GM23338 (cell line): ENCODE measurements around the gene CNNM1. TPM values are rescaled to one million over a fixed set of nuclear protein-coding genes. Genes with fewer than 3 reads are reported as not detected.

Source experiments
- ATAC-seq: fragments of 200-7000 bp; cut with Tn5 transposase; 3 replicates; pipeline ENCODE4 v1.9.1; 2020
- DNase-seq: peaks from one replicate; pipeline ENCODE4 v3.0.0-alpha.2; 2015; ENCODE audit warnings: low spot score
- H2AFZ ChIP-seq: fragments of 200-600 bp; sonication (generic); 2 replicates; pipeline ENCODE4 v1.8.0; 2016; ENCODE audit warnings: antibody characterized with exemption, mild to moderate bottlenecking, moderate library complexity
- H3F3A ChIP-seq: fragments of 200-600 bp; sonication (generic); replicated peaks from 2 replicates; pipeline ENCODE4 v1.8.0; 2017; ENCODE audit warnings: antibody characterized with exemption, mixed run types, low read depth
- H3K27ac ChIP-seq: fragments of 200-600 bp; sonication (generic); 2 replicates; pipeline ENCODE4 v1.6.1; 2016; ENCODE audit warnings: low read depth
- H3K27me3 ChIP-seq: fragments of 200-600 bp; sonication (generic); 2 replicates; pipeline ENCODE4 v1.8.0; 2016; ENCODE audit warnings: mild to moderate bottlenecking, mixed run types, moderate library complexity; ENCODE audit not compliant: insufficient read depth
- H3K36me3 ChIP-seq: fragments of 200-600 bp; sonication (generic); 2 replicates; pipeline ENCODE4 v1.8.0; 2016; ENCODE audit warnings: mild to moderate bottlenecking; ENCODE audit not compliant: insufficient read depth
- H3K4me1 ChIP-seq: fragments of 200-600 bp; sonication (generic); 2 replicates; pipeline ENCODE4 v1.8.0; 2016; ENCODE audit warnings: mild to moderate bottlenecking, moderate library complexity; ENCODE audit not compliant: insufficient read depth
- H3K4me2 ChIP-seq: fragments of 200-600 bp; sonication (generic); 2 replicates; pipeline ENCODE4 v1.7.1; 2017; ENCODE audit warnings: mixed run types
- H3K4me3 ChIP-seq: fragments of 200-600 bp; sonication (generic); 2 replicates; pipeline ENCODE4 v1.6.1; 2016; ENCODE audit warnings: mixed run types
- H3K79me2 ChIP-seq: fragments of 200-600 bp; sonication (generic); replicated peaks from 2 replicates; pipeline ENCODE4 v1.8.0; 2017; ENCODE audit warnings: mild to moderate bottlenecking; ENCODE audit not compliant: insufficient read depth
- H3K9me2 ChIP-seq: fragments of 200-600 bp; sonication (generic); 2 replicates; pipeline ENCODE4 v1.8.0; 2017; ENCODE audit not compliant: insufficient read depth
- H4K20me1 ChIP-seq: fragments of 200-600 bp; sonication (generic); replicated peaks from 2 replicates; pipeline ENCODE4 v1.8.0; 2017; ENCODE audit warnings: mild to moderate bottlenecking; ENCODE audit not compliant: insufficient read depth
- H3K27ac Mint-ChIP-seq: 2 replicates; pipeline ENCODE4 v1.8.0; 2020; ENCODE audit warnings: inconsistent platforms, mild to moderate bottlenecking, moderate library complexity, mixed read lengths
- H3K27me3 Mint-ChIP-seq: 3 replicates; pipeline ENCODE4 v1.8.0; 2022; ENCODE audit warnings: low read depth, mild to moderate bottlenecking, moderate library complexity, mixed read lengths, inconsistent platforms; ENCODE audit not compliant: insufficient read depth, poor library complexity
- H3K36me3 Mint-ChIP-seq: 3 replicates; pipeline ENCODE4 v1.8.0; 2021; ENCODE audit warnings: low read depth, mild to moderate bottlenecking, inconsistent platforms, moderate library complexity, mixed read lengths
- H3K4me1 Mint-ChIP-seq: 3 replicates; pipeline ENCODE4 v1.8.0; 2020; ENCODE audit warnings: mild to moderate bottlenecking, inconsistent platforms, mixed read lengths
- H3K4me3 Mint-ChIP-seq: 3 replicates; pipeline ENCODE4 v1.8.0; 2021; ENCODE audit warnings: moderate library complexity, mild to moderate bottlenecking, inconsistent platforms, mixed read lengths
- H3K9me3 Mint-ChIP-seq: 3 replicates; pipeline ENCODE4 v1.8.0; 2020; ENCODE audit warnings: moderate library complexity, mild to moderate bottlenecking, inconsistent platforms, mixed read lengths
- CREB1 ChIP-seq: fragments of 250-450 bp; sonication (Bioruptor Pico); IDR thresholded peaks from 2 replicates; pipeline ENCODE4 v1.5.0; 2020; ENCODE audit warnings: low read depth, mild to moderate bottlenecking, moderate library complexity
- CTCF ChIP-seq, 2 experiments: fragments of 200-600 bp in 1 of 2; sonication (generic) in 1 of 2; conservative IDR thresholded peaks; 2 replicates each; pipeline versions ENCODE4 v1.5.1 to v1.6.1; 2016 to 2017; ENCODE audit warnings: antibody characterized with exemption in 2 of 2, low read depth in 2 of 2, mild to moderate bottlenecking in 2 of 2, moderate library complexity in 1 of 2
- ETS1 ChIP-seq: IDR thresholded peaks from 2 replicates; pipeline ENCODE4 v1.6.1; 2016; ENCODE audit warnings: antibody characterized with exemption
- EZH2 ChIP-seq: fragments of 200-600 bp; sonication (generic); IDR thresholded peaks from one replicate; pipeline ENCODE4 v1.8.0; 2017; ENCODE audit warnings: antibody characterized with exemption, mild to moderate bottlenecking, low read depth; ENCODE audit not compliant: unreplicated experiment
- NANOG ChIP-seq: IDR thresholded peaks from 2 replicates; pipeline ENCODE4 v1.6.1; 2016; ENCODE audit warnings: antibody characterized with exemption, borderline replicate concordance
- POLR2AphosphoS5 ChIP-seq: IDR thresholded peaks from 2 replicates; pipeline ENCODE4 v1.6.1; 2016; ENCODE audit warnings: antibody characterized with exemption, low read depth
- ZNF114 ChIP-seq: fragments of 250-450 bp; sonication (Bioruptor Pico); IDR thresholded peaks from 2 replicates; pipeline ENCODE4 v1.5.0; 2020; ENCODE audit warnings: mild to moderate bottlenecking, moderate library complexity
- ZNF331 ChIP-seq: fragments of 250-450 bp; sonication (Bioruptor Pico); IDR thresholded peaks from 2 replicates; pipeline ENCODE4 v1.5.0; 2020; ENCODE audit warnings: low read depth, mild to moderate bottlenecking, moderate library complexity
- polyA plus RNA-seq: library from polyadenylated mRNA; unstranded; fragments of >200 nt; fragmentation: Nextera tagmentation; extraction: Ambion mirVana; gene quantifications from 2 replicates; pipeline ENCODE4 v1.2.1, GENCODE V29; 2016
- total RNA-seq: library from RNA; depleted of rRNA; stranded (reverse); fragments of >200 nt; shearing (Covaris generic); gene quantifications from 2 replicates; pipeline ENCODE4 v1.2.3, GENCODE V29; 2014
- TF ChIP-seq, protein P1 (sequence below): fragments of 250-450 bp; sonication (Bioruptor Pico); IDR thresholded peaks from 2 replicates; pipeline ENCODE4 v1.5.0; 2020; ENCODE audit warnings: mild to moderate bottlenecking, moderate library complexity

The CNNM1 gene
- total and polyA plus RNA-seq, 2 experiments from 2014 or later = 0.52 to 0.90 TPM

- DNase-seq (peak; percentile 78), ATAC-seq (peak; percentile 91)
- no peaks in the 10 kb centered on the region for H3K9me2 ChIP-seq
- H4K20me1 ChIP-seq = no peaks in the 10 kb centered on the region
- H3K4me3 Mint-ChIP-seq = no peak overlapping the region; the same call in 2 of the 3 replicates
- no peaks in the 10 kb centered on the region for H3F3A ChIP-seq
- peaks cover 13% of the 10 kb centered on the region for H3K27me3 ChIP-seq
- no peaks in the 10 kb centered on the region for H3K36me3 Mint-ChIP-seq
- H3K4me3 ChIP-seq = no peak overlapping the region
- no peak overlapping the region for H2AFZ ChIP-seq
- no peaks in the 10 kb centered on the region for H3K79me2 ChIP-seq
- H3K27ac Mint-ChIP-seq = no peak overlapping the region
- H3K4me1 Mint-ChIP-seq = peaks cover 22% of the 10 kb centered on the region
- H3K36me3 ChIP-seq = no peaks in the 10 kb centered on the region
- no peaks in the 10 kb centered on the region for H3K9me3 Mint-ChIP-seq
- no peak overlapping the region for H3K27ac ChIP-seq
- peaks cover 6% of the 10 kb centered on the region for H3K27me3 Mint-ChIP-seq
- no peak overlapping the region for H3K4me2 ChIP-seq
- no peaks in the 10 kb centered on the region; the same call in 1 of the 2 replicates for H3K4me1 ChIP-seq
- TF ChIP-seq ZNF331 (CRISPR knock-in tag) = no peak
- TF ChIP-seq, protein P1, sequence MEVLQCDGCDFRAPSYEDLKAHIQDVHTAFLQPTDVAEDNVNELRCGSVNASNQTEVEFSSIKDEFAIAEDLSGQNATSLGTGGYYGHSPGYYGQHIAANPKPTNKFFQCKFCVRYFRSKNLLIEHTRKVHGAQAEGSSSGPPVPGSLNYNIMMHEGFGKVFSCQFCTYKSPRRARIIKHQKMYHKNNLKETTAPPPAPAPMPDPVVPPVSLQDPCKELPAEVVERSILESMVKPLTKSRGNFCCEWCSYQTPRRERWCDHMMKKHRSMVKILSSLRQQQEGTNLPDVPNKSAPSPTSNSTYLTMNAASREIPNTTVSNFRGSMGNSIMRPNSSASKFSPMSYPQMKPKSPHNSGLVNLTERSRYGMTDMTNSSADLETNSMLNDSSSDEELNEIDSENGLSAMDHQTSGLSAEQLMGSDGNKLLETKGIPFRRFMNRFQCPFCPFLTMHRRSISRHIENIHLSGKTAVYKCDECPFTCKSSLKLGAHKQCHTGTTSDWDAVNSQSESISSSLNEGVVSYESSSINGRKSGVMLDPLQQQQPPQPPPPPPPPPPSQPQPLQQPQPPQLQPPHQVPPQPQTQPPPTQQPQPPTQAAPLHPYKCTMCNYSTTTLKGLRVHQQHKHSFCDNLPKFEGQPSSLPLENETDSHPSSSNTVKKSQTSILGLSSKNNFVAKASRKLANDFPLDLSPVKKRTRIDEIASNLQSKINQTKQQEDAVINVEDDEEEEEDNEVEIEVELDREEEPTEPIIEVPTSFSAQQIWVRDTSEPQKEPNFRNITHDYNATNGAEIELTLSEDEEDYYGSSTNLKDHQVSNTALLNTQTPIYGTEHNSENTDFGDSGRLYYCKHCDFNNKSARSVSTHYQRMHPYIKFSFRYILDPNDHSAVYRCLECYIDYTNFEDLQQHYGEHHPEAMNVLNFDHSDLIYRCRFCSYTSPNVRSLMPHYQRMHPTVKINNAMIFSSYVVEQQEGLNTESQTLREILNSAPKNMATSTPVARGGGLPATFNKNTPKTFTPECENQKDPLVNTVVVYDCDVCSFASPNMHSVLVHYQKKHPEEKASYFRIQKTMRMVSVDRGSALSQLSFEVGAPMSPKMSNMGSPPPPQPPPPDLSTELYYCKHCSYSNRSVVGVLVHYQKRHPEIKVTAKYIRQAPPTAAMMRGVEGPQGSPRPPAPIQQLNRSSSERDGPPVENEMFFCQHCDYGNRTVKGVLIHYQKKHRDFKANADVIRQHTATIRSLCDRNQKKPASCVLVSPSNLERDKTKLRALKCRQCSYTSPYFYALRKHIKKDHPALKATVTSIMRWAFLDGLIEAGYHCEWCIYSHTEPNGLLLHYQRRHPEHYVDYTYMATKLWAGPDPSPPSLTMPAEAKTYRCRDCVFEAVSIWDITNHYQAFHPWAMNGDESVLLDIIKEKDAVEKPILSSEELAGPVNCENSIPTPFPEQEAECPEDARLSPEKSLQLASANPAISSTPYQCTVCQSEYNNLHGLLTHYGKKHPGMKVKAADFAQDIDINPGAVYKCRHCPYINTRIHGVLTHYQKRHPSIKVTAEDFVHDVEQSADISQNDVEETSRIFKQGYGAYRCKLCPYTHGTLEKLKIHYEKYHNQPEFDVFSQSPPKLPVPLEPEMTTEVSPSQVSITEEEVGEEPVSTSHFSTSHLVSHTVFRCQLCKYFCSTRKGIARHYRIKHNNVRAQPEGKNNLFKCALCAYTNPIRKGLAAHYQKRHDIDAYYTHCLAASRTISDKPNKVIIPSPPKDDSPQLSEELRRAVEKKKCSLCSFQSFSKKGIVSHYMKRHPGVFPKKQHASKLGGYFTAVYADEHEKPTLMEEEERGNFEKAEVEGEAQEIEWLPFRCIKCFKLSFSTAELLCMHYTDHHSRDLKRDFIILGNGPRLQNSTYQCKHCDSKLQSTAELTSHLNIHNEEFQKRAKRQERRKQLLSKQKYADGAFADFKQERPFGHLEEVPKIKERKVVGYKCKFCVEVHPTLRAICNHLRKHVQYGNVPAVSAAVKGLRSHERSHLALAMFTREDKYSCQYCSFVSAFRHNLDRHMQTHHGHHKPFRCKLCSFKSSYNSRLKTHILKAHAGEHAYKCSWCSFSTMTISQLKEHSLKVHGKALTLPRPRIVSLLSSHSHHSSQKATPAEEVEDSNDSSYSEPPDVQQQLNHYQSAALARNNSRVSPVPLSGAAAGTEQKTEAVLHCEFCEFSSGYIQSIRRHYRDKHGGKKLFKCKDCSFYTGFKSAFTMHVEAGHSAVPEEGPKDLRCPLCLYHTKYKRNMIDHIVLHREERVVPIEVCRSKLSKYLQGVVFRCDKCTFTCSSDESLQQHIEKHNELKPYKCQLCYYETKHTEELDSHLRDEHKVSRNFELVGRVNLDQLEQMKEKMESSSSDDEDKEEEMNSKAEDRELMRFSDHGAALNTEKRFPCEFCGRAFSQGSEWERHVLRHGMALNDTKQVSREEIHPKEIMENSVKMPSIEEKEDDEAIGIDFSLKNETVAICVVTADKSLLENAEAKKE (CRISPR knock-in tag) = peak; percentile 89
Observed at GRCh38 chr10:99358101-99358500, 28.9 kb downstream of the CNNM1 start.

- Mint-ChIP-seq H3K27me3 (peaks cover 7% of the 10 kb centered on the region), H3K4me1 (peaks cover 22% of the 10 kb centered on the region), H3K4me3 (no peak overlapping the region), H3K9me3 (no peaks in the 10 kb centered on the region), H3K27ac (no peak overlapping the region), H3K36me3 (no peaks in the 10 kb centered on the region)
- ATAC-seq (no peak), DNase-seq (no peak)
- H3K9me2 ChIP-seq = no peaks in the 10 kb centered on the region
- peaks cover 13% of the 10 kb centered on the region for H3K27me3 ChIP-seq
- TF ChIP-seq POLR2AphosphoS5 = no peak
- no peak for TF ChIP-seq NANOG
- no peak for TF ChIP-seq ZNF114 (CRISPR knock-in tag)
- TF ChIP-seq EZH2 = no peak
- TF ChIP-seq ETS1 = no peak
- no peak for TF ChIP-seq ZNF331 (CRISPR knock-in tag)
- TF ChIP-seq CREB1 (CRISPR knock-in tag) = no peak
- TF ChIP-seq CTCF (conservative IDR thresholded peaks at IDR 0.05; ENCODE audit: low read depth in 2 of 2) = peak in 1 of 2 experiments; percentile 21; a peak in 1 of 4 replicates
- no peaks in the 10 kb centered on the region for H3K36me3 ChIP-seq
- H3K79me2 ChIP-seq = no peaks in the 10 kb centered on the region
- H3K4me3 ChIP-seq = no peak overlapping the region
- H2AFZ ChIP-seq = no peak overlapping the region
- no peaks in the 10 kb centered on the region for H4K20me1 ChIP-seq
- no peaks in the 10 kb centered on the region; the same call in 1 of the 2 replicates for H3K4me1 ChIP-seq
- no peaks in the 10 kb centered on the region for H3F3A ChIP-seq
- no peak overlapping the region for H3K4me2 ChIP-seq
- no peak overlapping the region for H3K27ac ChIP-seq
Observed at GRCh38 chr10:99360934-99361333, 31.8 kb downstream of the CNNM1 start.
